CD4-positive, alpha-beta T cell treated with Interleukin-17A for 4 hours (primary cell): ENCODE data around the gene KCNJ9.

ENCODE experiments used
- DNase-seq: peaks from one replicate; pipeline ENCODE4 v3.0.0-alpha.2; 2020; ENCODE audit warnings: mixed read lengths

The KCNJ9 gene

GRCh38 chr1:160128636-160129035 is 47.3 kb downstream of the KCNJ9 start:
- DNase-seq: no peak

GRCh38 chr1:160129046-160129445 is 47.7 kb downstream of the KCNJ9 start:
- no peak for DNase-seq

GRCh38 chr1:160129558-160129957 is 48.2 kb downstream of the KCNJ9 start:
- DNase-seq: no peak

- no peak for DNase-seq
Observed at GRCh38 chr1:160129966-160130365, 48.6 kb downstream of the KCNJ9 start.

- DNase-seq: no peak
Observed at GRCh38 chr1:160130486-160130885, 49.1 kb downstream of the KCNJ9 start.

- DNase-seq: no peak
Observed at GRCh38 chr1:160130939-160131338, 49.6 kb downstream of the KCNJ9 start.

GRCh38 chr1:160131803-160132565 is 50.6 kb downstream of the KCNJ9 start:
- no peak for DNase-seq

GRCh38 chr1:160133990-160134770 is 52.8 kb downstream of the KCNJ9 start:
- no peak for DNase-seq

- DNase-seq: no peak
Observed at GRCh38 chr1:160134791-160135572, 53.6 kb downstream of the KCNJ9 start.

- DNase-seq: no peak
Observed at GRCh38 chr1:160136121-160136925, 55.0 kb downstream of the KCNJ9 start.

GRCh38 chr1:160136926-160137200 is 55.5 kb downstream of the KCNJ9 start:
- DNase-seq: no peak

GRCh38 chr1:160137216-160137862 is 56.0 kb downstream of the KCNJ9 start:
- no peak for DNase-seq

- DNase-seq: no peak
Observed at GRCh38 chr1:160139840-160140239, 58.5 kb downstream of the KCNJ9 start.
